Measurements from ENCODE around the gene DDX39A.

The DDX39A gene

GRCh38 chr19:14371301-14371821 lies 47.8 kb downstream of the DDX39A start:
- DNase-seq (ENCODE audit: low read depth): no peak
- TF ChIP-seq CTCF (IDR thresholded peaks at IDR 0.05; ENCODE audit: control insufficient read depth, extremely low read depth, insufficient read depth): no peak

GRCh38 chr19:14370940-14371280 lies 48.2 kb downstream of the DDX39A start:
- DNase-seq (ENCODE audit: low read depth): no peak
- H3K4me3 ChIP-seq (ENCODE audit: low read depth, low read length): no peak overlapping the region
- TF ChIP-seq CTCF (IDR thresholded peaks at IDR 0.05; ENCODE audit: control insufficient read depth, extremely low read depth, insufficient read depth): no peak

More at GRCh38 chr19:14371301-14371821, 47.8 kb downstream of the DDX39A start:
- no peak overlapping the region for H3K4me3 ChIP-seq (ENCODE audit: low read depth, low read length)

GRCh38 chr19:14370169-14370939 lies 48.8 kb downstream of the DDX39A start:
- no peak for DNase-seq (ENCODE audit: low read depth)
- H3K4me3 ChIP-seq (ENCODE audit: low read depth, low read length): no peak overlapping the region
- TF ChIP-seq CTCF (IDR thresholded peaks at IDR 0.05; ENCODE audit: control insufficient read depth, extremely low read depth, insufficient read depth): no peak

- no peak overlapping the region for H3K4me3 ChIP-seq (ENCODE audit: low read depth, low read length)
- DNase-seq (ENCODE audit: low read depth): no peak
- TF ChIP-seq CTCF (IDR thresholded peaks at IDR 0.05; ENCODE audit: control insufficient read depth, extremely low read depth, insufficient read depth): no peak
These were observed 49.6 kb downstream of the DDX39A start for GRCh38 chr19:14369399-14370168.

GRCh38 chr19:14368011-14368513 lies 51.1 kb downstream of the DDX39A start:
- H3K4me3 ChIP-seq (ENCODE audit: low read depth, low read length): no peak overlapping the region
- no peak for DNase-seq (ENCODE audit: low read depth)
- TF ChIP-seq CTCF (IDR thresholded peaks at IDR 0.05; ENCODE audit: control insufficient read depth, extremely low read depth, insufficient read depth): no peak

GRCh38 chr19:14367016-14367415 lies 52.1 kb downstream of the DDX39A start:
- DNase-seq (ENCODE audit: low read depth): no peak
- no peak for TF ChIP-seq CTCF (IDR thresholded peaks at IDR 0.05; ENCODE audit: control insufficient read depth, extremely low read depth, insufficient read depth)
- H3K4me3 ChIP-seq (ENCODE audit: low read depth, low read length): no peak overlapping the region

All from LNCaP clone FGC (cell line).